ENCODE results near the gene THAP6. TPM values are rescaled to one million over a fixed set of nuclear protein-coding genes. Genes with fewer than 3 reads are reported as not detected.

The THAP6 gene, protein sequence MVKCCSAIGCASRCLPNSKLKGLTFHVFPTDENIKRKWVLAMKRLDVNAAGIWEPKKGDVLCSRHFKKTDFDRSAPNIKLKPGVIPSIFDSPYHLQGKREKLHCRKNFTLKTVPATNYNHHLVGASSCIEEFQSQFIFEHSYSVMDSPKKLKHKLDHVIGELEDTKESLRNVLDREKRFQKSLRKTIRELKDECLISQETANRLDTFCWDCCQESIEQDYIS
- total RNA-seq (2022; extraction: Qiagen RNA extraction; ENCODE audit: low read depth), result 5.1 to 7.2 TPM (median 5.9 TPM) in 5 replicates

DNA sequence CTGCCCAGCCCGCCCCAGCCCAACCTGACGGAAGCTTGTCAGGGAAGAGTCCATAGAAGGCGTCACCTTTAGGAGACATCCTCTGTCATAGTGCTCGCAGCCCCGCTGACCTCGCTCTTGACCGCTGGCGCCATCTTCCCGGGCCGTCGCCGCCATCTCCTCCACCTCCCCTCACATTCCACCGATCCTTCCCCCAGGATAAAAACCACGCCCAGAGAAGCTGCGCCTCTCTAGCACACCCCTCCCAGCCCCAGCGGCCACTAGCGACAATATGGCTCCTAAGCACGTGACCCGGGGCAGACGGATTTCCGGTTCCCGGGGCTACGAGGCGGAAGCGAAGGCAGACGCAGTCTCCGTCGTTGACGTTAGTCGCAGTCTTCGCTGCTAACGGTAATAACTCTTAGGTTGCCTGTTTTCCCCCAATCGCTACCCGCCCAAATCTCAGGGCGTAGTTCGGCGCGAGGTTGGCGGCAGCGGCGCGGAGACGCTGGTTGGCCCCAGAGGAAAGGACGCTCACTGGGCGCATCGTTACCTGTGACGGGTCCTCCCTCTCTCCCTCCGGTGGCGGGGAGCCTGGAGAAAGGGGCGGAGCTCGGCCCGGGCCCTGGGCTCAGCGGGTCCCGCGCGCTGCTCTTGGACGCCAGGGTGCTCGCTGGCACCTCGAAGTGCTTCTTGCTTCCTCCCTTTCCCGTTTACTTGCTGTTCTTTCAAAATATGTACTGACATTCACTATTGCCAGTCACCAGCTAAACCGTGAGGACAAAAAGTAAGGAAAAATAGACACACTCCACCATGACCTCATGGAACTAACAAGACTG, at the start of gene THAP6, which contains the start of gene RCHY1:
THAP6 (plus strand) TSS at position 343 of the 818 bp plus-strand sequence. CDS start 980 bp downstream, outside the sequence.
RCHY1 (minus strand) TSS at position 273 of the 818 bp plus-strand sequence; CDS start at position 156, 117 bp downstream.

DNA sequence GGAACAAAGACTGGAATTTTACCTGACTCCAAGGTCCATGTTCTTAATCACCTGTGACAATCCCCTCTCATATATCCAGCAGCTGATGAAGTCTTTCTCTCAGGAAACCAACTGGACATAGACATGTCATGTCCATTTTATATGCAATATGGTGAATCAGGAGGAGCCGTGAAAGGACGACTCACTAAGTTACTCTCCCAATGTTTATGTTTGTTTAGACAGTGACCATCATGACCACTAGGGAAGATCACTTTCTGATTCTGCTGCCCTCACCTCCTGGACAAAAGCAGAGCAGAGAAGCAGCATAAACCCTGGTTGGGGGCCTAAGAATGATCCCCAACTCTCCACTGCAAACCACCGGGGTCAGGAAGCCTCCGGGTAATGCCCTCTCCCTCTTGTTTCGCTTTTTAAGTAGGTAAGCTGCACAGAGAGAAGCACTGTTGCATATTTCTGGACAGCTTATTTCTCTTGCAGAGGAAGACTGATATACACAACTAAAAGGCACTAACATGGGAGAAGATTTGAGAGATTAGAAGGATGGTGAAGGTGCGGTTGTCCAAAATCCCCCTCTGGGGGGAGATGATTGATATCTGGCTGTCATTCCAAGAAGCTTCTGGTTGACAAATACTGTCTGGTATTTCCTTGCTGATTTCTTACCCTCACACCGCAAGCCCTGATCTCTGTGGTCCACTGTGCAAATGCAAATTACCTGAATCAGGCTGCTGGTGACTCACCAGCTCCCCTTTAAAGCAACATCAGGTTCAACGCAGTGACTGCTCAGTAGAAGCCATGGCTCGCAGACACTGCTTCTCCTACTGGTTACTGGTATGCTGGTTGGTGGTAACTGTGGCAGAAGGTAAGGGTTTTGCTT, 41.3 kb downstream of the THAP6 start, which contains the start of gene ODAPH:
ODAPH (plus strand) TSS at position 773 of the 871 bp plus-strand sequence; CDS start at position 790, 17 bp downstream.

Other genes starting within 250 kb of the THAP6 start
- gene RCHY1, start 70 bp upstream of the THAP6 start, total RNA-seq (2022; extraction: Qiagen RNA extraction; ENCODE audit: low read depth), result 13.7 to 18.0 TPM (median 15.7 TPM) in 5 replicates
- gene ODAPH, start 41.6 kb downstream of the THAP6 start, total RNA-seq (2022; extraction: Qiagen RNA extraction; ENCODE audit: low read depth), result 0.16 to 0.23 TPM (median 0.21 TPM) in 4 of 5 replicates, not detected in the other
- gene CDKL2, start 116.1 kb downstream of the THAP6 start, total RNA-seq (2022; extraction: Qiagen RNA extraction; ENCODE audit: low read depth), result 0.45 to 0.86 TPM (median 0.64 TPM) in 5 replicates
- gene G3BP2, start 158.9 kb downstream of the THAP6 start, total RNA-seq (2022; extraction: Qiagen RNA extraction; ENCODE audit: low read depth), result 79.7 to 111 TPM (median 95.8 TPM) in 5 replicates
- gene USO1, start 210.1 kb downstream of the THAP6 start, total RNA-seq (2022; extraction: Qiagen RNA extraction; ENCODE audit: low read depth), result 23.2 to 30.5 TPM (median 27.5 TPM) in 5 replicates

Measured in A549 treated with DMSO at 1 μM for 4 hours (cell line).